GM18505 (cell line): Measurements from ENCODE around the gene RRP7A.
"Not testable (repeated sequence)": the region's sequence is repeated elsewhere in the genome, so short reads cannot be mapped to it uniquely, and the experiment has no call there.

Source experiments
- ATAC-seq: cut with Tn5 transposase; IDR thresholded peaks from one replicate; pipeline ENCODE4 v1.9.1; 2021; ENCODE audit not compliant: unreplicated experiment
- POLR2A ChIP-seq: IDR thresholded peaks from 4 replicates; pipeline ENCODE4 v1.6.1; 2011; ENCODE audit warnings: borderline replicate concordance; ENCODE audit not compliant: insufficient read depth, insufficient read length; ENCODE audit errors: extremely low read depth

The RRP7A gene

DNA sequence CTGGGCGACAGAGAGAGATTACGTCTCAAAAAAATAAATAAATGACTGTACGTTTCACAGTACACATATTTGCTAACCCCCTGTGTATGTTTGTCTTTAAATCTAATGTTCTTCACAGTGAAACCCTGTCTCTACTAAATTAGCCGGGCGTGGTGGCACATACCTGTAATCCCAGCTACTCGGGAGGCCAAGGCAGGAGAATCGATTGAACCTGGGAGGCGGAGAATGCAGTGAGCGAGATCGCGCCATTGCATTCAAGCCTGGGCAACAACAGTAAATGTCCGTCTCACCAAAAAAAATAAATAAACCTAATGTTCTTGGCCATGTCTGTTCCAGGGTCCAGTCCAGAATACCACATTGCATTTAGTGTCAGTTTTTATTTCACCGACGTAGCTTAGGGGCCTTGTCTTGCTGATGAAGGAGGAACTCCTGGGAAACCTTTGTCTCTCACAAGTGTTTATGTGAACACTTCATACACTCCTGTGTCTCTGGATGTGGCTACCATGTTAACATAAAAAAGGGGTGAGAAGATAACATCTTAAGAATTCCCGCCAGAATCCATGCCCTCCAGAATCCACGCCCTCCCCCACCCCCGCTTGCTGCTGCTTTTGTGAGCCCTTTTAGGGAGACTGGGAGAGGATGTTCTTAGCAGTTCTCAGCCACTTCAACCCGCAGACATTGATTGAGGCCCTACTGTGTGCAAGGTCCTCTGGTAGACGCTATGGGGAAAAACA is 29.2 kb upstream of the RRP7A start:
- no peak for ATAC-seq
- TF ChIP-seq POLR2A: no peak

DNA sequence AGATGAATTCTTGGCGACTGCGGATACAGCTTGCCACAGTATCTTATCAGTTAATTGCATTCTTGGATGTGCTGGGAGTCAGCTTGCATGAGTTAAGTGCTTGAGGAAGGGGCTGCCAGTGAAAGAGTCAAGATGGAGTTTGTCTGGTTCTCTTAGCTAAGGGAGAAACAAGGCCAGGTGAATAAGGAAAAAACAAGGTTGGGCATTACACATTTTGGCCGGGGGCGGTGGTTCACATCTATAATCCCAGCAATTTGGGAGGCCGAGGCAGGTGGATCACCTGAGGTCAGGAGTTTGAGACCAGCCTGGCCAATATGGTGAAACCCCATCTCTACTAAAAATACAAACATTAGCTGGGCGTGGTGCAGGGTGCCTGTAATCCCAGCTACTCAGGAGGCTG is 28.5 kb upstream of the RRP7A start:
- ATAC-seq: not testable (repeated sequence)

DNA sequence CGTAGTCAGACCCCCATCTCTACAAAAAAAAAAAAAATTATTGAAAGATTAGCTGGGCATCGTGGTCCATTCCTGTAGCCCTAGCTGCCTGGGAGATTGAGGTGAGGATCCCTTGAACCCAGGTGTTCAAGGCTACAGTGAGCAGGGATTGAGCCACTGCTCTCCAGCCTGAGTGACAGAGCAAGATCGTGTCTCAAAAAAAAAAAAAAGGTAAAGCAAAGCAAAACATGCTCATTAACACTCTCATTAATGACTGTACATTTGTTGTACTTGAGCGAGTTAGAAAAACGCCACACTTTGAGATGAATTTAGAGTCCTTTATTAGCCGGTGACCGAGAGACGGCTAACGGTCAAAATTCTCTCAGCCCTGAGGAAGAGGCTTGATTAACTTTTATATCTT is 28.0 kb upstream of the RRP7A start:
- TF ChIP-seq POLR2A: no peak
- no peak for ATAC-seq

DNA sequence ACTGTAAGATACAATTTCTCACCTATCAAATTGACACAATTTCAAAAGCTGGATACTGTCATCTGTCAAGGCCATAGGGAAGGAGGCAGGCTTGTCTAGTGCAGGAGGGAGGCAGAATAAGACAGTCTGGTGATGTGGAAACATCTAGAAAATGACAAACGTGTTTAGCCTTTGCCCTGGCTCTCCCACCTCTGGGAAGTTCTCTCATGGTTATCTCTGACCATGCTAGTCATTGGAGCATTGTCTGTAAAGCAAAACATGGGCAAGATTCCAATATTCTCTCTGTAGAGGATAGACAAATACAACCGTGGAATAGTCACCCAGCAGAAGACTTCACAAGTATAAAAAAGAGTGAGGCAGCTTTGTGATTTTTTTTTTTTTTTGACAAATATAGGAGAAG is 25.1 kb upstream of the RRP7A start:
- TF ChIP-seq POLR2A: no peak
- no peak for ATAC-seq

DNA sequence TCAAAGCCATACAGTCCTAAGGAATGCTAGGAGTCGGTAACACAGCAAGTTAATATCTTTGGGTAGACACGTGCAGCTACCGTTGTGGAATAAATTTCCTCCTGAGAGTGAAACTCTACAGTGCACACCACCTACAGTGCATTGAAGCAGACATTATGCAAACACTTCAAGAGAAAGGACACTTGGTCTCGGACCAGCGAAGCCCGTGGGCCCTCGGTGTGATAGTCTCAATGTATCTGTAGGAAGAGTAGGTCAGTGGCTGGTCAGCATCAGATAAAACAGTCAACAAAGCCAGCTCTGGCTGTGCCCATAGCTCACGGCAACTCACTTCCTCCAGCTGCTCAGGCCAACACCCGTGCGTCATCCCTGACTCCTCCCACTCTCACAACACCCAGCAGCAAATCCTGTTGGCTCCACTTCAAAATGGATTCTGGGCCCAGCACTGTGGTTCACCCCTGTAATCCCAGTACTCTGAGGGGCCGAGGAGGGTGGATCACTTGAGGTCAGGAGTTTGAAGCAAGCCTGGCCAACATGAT is 19.7 kb upstream of the RRP7A start:
- peak; percentile 42 for ATAC-seq

DNA sequence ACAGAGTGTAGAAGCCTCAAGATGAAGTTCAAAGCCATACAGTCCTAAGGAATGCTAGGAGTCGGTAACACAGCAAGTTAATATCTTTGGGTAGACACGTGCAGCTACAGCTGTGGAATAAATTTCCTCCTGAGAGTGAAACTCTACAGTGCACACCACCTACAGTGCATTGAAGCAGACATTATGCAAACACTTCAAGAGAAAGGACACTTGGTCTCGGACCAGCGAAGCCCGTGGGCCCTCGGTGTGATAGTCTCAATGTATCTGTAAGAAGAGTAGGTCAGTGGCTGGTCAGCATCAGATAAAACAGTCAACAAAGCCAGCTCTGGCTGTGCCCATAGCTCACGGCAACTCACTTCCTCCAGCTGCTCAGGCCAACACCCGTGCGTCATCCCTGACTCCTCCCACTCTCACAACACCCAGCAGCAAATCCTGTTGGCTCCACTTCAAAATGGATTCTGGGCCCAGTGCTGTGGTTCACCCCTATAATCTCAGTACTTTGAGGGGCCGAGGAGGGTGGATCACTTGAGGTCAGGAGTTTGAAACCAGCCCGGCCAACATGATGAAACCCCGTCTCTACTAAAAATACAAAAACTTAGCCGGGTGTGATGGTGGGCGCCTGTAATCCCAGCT is 17.7 kb upstream of the RRP7A start:
- peak; percentile 34 for ATAC-seq

DNA sequence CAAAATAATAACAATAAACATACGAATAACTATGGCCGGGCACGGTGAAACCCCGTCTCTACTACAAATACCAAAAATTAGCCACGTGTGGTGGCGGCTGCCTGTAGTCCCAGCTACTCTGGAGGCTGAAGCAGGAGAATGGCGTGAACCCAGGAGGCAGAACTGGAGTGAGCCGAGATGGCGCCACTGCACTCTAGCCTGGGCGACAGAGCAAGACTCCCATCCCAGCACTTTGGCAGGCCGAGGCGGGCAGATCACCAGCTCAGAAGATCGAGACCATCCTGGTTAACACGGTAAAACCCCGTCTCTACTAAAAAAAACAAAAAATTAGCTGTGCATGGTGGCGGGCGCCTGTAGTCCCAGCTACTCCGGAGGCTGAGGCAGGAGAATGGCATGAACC is 17.0 kb upstream of the RRP7A start:
- not testable (repeated sequence) for ATAC-seq

DNA sequence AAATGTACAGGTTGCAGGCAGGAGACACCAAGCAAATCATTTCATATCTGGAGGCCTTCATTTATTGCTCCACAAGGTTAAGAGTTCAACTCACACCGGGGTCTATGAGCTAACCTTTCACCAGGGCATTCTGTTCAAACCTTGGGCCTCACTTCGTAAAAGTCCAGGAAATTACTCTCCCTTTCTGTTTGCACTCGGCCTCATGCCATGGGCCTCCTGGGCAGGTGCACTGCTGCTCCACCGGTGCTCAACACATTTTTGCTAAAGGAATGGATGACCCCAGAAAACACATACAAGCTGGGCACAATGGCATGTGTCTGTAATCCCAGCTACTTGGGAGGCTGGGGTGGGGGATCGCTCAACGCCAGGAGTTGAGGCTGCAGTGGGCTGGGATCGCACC is 16.6 kb upstream of the RRP7A start:
- no peak for TF ChIP-seq POLR2A
- no peak for ATAC-seq

DNA sequence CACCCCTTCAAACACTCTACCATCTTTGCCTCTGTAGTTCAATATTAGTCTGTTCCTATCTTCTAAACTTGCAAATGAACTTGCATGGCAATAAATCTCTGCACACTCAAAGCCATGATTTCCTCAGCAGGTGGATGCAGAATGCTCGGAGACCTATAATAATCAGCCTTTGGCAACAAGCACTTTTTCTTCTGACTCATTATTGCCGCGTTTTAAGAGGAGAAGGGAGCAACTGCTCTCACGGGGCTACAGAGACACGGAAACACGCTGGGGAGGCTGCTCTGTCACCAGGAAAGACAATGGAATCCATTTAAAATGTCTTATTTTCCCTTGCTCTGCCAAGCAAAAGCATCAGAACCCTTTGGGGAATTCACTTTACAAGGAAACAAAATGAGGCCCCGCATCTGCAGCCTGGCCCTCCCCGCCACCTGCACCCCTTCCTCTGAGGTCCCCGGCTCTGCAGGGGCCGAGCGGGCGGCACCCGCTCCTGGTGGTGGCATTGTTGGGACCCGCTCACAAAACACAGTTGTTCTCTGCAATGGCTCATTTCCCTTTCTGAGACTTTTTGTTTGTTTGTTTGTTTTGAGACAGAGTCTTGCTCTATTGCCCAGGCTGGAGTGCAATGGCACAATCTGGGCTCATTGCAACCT is 15.6 kb upstream of the RRP7A start:
- ATAC-seq: not testable (repeated sequence)

DNA sequence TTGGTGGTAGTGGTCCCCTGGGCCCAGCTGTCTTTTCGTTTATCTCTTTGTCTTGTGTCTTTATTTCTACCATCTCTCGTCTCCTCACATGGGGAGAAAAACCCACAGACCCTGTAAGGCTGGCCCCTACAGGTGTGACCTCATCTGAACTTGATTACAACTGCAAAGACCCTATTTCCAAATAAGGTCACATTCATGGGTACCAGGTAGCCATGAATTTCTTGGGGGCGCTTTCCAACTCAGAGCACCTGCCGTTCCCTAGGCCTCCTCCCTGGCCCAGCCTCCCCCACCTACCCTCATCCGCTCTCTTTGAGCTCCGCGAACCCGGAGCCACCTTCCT is 14.0 kb upstream of the RRP7A start:
- peak; percentile 7 for TF ChIP-seq POLR2A
- no peak for ATAC-seq

DNA sequence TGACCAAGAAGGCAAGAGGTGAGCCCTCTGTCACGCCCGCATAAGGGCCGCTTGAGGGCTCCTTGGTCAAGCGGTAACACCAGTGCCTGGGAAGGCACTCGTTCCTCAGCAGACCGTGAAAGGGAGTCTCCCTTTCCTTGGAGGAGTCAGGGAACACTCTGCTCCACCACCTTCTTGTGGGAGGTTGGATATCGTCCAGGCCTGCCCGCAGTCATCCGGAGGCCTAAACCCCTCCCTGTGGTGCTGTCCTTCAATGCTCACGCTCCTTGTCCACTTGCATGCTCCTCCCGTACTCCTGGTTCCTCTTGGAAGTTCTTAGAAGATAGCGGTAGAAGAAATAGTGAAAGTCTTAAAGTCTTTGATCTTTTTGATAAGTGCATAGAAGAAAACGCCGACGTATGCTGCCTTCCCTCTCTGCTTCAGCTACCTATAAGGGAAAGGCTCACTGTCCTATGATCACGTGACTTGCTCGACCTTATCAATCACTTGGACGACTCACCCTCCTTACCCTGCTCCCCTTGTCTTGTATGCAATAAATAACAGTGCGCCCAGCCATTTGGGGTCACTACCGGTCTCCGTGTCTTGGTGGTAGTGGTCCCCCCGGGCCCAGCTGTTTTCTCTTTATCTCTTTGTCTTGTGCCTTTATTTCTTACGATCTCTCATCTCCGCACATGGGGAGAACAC is 11.9 kb upstream of the RRP7A start:
- ATAC-seq: not testable (repeated sequence)

DNA sequence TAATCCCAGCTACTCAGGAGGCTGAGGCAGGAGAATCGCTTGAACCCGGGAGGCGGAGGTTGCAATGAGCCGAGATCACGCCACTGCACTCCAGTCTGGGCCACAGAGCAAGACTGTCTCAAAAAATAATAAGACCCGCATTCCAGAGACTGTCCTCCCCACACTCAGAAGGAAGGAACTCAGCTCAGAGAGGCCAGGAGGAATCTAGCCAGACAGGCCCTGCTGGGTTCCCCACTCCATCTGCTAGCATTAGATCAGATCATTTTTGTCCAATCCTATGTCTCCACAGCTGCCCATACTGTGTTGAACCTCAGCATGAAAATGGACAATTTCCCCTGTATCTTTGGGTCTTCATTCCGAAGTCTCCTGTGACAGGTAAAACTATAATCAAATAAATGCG is 9.8 kb upstream of the RRP7A start:
- not testable (repeated sequence) for ATAC-seq

DNA sequence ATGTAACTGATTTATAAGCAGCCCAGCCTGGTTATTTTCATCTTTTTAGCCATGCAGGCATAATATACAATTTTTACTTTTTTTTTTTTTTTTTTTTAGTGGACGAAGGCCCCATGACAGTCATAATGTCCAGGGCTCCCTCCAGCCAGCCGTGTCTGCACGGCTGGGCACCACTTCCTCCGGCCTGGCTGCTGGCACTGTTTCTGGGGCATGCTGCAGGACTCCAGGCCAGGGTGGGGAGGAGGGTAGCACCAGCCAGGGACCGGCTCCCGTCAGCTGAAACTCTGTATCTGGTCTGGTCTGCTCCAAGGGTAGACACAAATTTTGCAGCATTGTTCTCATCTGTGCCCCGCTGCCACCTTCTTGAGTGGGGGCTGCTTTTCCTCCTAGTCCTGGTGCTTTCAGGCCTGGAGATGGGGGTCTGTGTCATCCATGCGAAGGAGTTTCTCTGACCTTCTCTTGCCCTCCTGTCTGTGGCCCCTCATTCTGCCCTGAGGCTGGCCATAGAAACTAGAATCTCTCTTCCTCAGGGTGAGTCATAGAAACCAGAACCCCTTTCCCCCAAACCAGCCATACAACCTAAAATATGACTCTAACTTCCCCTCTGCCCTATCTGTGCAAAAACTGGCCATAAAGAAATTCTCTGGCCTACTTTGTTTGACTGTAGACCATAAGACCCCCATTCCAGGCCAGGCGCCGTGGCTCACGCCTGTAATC is 9.2 kb upstream of the RRP7A start:
- ATAC-seq: no peak
- TF ChIP-seq POLR2A: no peak

DNA sequence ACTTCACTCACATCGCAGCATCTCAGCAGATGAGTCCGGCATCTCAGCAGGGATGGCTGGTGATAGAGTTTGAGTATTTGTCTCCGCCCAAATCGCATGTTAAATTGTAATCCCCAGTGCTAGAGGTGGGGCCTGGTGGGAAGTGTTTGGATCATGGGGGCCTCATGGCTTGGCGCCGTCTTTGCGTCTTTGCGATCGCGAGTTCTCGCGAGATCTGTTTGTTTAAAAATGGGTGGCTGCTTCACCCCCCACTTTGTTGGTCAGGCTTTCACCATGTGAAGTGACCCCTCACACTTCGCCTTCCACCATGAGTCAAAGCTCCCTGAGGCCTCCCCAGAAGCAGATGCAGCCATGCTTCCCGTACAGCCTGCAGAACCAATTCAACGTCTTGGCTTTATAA is 3.0 kb upstream of the RRP7A start:
- ATAC-seq: no peak
- TF ChIP-seq POLR2A: no peak
